Omental fat pad (tissue), 4 donors: ENCODE measurements around the gene MRFAP1. TPM values are rescaled to one million over a fixed set of nuclear protein-coding genes. Genes with fewer than 3 reads are reported as not detected.

ENCODE experiments used
- ATAC-seq: fragments of 150-250 bp; one replicate; pipeline ENCODE4 v1.9.1; 2016; ENCODE audit warnings: mild to moderate bottlenecking, moderate library complexity; ENCODE audit not compliant: low FRiP score
- DNase-seq: peaks from one replicate; pipeline ENCODE4 v3.0.0-alpha.2; 2019; ENCODE audit warnings: low spot score
- CTCF ChIP-seq, 3 donors: fragments of 450-650 bp; IDR thresholded peaks; one replicate each; pipeline ENCODE4 v1.5.1; 2016 to 2017; ENCODE audit warnings: antibody characterized with exemption in 3 of 3, mild to moderate bottlenecking in 3 of 3, moderate library complexity in 2 of 3
- total RNA-seq, 4 donors: library from RNA; depleted of rRNA; stranded (reverse); fragments of >200 nt; gene quantifications; one replicate each; pipeline ENCODE4 v1.1.0, GENCODE V29; 2016

Gene MRFAP1
- total RNA-seq, 4 donors from 2014 or later, result 125 to 149 (median 140) TPM

GRCh38 chr4:6605114-6605513 lies 35.4 kb upstream of the MRFAP1 start:
- no peak for DNase-seq
- no peak for TF ChIP-seq CTCF (IDR thresholded peaks at IDR 0.05)
- ATAC-seq, result no peak

GRCh38 chr4:6605605-6606004 lies 34.9 kb upstream of the MRFAP1 start:
- no peak for ATAC-seq
- DNase-seq, result no peak
- TF ChIP-seq CTCF (IDR thresholded peaks at IDR 0.05), result no peak

GRCh38 chr4:6606465-6607235 lies 33.8 kb upstream of the MRFAP1 start:
- DNase-seq (no peak), ATAC-seq (no peak)
- no peak for TF ChIP-seq CTCF (IDR thresholded peaks at IDR 0.05)

GRCh38 chr4:6607368-6608055 lies 33.0 kb upstream of the MRFAP1 start:
- DNase-seq, result no peak
- TF ChIP-seq CTCF (IDR thresholded peaks at IDR 0.05), result no peak
- no peak for ATAC-seq

GRCh38 chr4:6608758-6609414 lies 31.6 kb upstream of the MRFAP1 start:
- TF ChIP-seq CTCF (IDR thresholded peaks at IDR 0.05), result no peak
- no peak for DNase-seq
- no peak for ATAC-seq

GRCh38 chr4:6609415-6610079 lies 30.9 kb upstream of the MRFAP1 start:
- DNase-seq, result no peak
- no peak for ATAC-seq
- TF ChIP-seq CTCF (IDR thresholded peaks at IDR 0.05), result no peak
